Measurements from ENCODE around the gene RIT1.

- no peak for TF ChIP-seq CTCF (IDR thresholded peaks at IDR 0.05)
- TF ChIP-seq NFE2L1 (CRISPR knock-in tag; IDR thresholded peaks at IDR 0.05), result no peak
- no peak for TF ChIP-seq ATF2 (CRISPR knock-in tag; IDR thresholded peaks at IDR 0.05; ENCODE audit: borderline replicate concordance, low read depth)
- no peak for TF ChIP-seq ATF6 (CRISPR knock-in tag; IDR thresholded peaks at IDR 0.05)
- no peak for TF ChIP-seq ZNF138 (CRISPR knock-in tag; conservative IDR thresholded peaks at IDR 0.05)
- no peak for TF ChIP-seq ZNF232 (CRISPR knock-in tag; IDR thresholded peaks at IDR 0.05)
- TF ChIP-seq E2F4 (CRISPR knock-in tag; IDR thresholded peaks at IDR 0.05; ENCODE audit: borderline replicate concordance, low read depth), result no peak
- no peak for TF ChIP-seq SP1 (CRISPR knock-in tag; conservative IDR thresholded peaks at IDR 0.05)
- TF ChIP-seq MAX (CRISPR knock-in tag; IDR thresholded peaks at IDR 0.05), result no peak
- no peak for TF ChIP-seq USF1 (CRISPR knock-in tag; IDR thresholded peaks at IDR 0.05)
- no peak for TF ChIP-seq ZBTB21 (CRISPR knock-in tag; IDR thresholded peaks at IDR 0.05; ENCODE audit: borderline replicate concordance)
- TF ChIP-seq ZNF263 (CRISPR knock-in tag; IDR thresholded peaks at IDR 0.05; ENCODE audit: low read depth), result no peak
- TF ChIP-seq USF2 (CRISPR knock-in tag; IDR thresholded peaks at IDR 0.05), result no peak
Observed at GRCh38 chr1:155861896-155862295, 49.3 kb downstream of the RIT1 start.

Measured in WTC11 (cell line).